GM19351 (cell line): ENCODE measurements around the gene TMEM101.
"Not testable (repeated sequence)": the region's sequence is repeated elsewhere in the genome, so short reads cannot be mapped to it uniquely, and the experiment has no call there.

Experiments
- ATAC-seq: cut with Tn5 transposase; IDR thresholded peaks from one replicate; pipeline ENCODE4 v1.9.1; 2021; ENCODE audit warnings: mild to moderate bottlenecking, moderate library complexity; ENCODE audit not compliant: unreplicated experiment

Gene TMEM101

DNA sequence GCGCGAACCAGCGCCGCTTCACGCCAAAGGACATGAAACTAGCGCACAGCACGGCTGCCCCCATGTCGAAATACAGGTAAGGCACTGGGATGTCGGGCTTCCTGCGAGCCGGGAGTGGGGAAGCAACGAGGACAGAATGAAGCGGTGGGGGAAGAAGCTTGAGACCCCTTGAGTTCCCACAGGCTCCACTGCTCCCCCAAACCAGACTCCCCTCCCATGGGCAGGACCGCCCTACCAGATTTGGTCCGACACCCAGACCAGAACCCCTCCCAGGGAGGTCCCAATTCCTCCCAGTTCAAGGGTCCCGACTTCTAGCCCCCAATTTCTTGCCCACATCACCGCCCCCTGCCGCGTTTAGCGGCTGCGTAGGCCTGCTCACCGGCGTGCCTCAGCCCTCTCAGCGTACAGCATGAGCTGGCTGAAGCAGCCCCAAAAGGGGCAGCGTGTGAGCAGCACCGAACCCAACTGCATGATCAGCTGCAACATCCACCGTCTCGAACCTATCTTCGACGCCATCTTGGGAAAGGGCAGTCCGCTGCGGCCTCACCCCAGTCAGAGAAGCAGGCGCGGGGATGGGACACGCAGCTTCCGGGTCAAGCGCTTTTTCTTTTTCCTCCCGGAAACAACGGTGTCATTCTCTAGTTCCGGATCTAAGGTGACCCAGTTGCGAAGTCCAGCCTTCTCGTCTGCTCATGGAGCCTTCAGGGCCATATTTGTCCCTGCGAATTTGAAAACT lies at the start of gene TMEM101:
TMEM101 (minus strand) TSS at position 527 of the 736 bp plus-strand sequence; CDS start at position 516, 11 bp downstream.
- ATAC-seq, result peak; percentile 79

DNA sequence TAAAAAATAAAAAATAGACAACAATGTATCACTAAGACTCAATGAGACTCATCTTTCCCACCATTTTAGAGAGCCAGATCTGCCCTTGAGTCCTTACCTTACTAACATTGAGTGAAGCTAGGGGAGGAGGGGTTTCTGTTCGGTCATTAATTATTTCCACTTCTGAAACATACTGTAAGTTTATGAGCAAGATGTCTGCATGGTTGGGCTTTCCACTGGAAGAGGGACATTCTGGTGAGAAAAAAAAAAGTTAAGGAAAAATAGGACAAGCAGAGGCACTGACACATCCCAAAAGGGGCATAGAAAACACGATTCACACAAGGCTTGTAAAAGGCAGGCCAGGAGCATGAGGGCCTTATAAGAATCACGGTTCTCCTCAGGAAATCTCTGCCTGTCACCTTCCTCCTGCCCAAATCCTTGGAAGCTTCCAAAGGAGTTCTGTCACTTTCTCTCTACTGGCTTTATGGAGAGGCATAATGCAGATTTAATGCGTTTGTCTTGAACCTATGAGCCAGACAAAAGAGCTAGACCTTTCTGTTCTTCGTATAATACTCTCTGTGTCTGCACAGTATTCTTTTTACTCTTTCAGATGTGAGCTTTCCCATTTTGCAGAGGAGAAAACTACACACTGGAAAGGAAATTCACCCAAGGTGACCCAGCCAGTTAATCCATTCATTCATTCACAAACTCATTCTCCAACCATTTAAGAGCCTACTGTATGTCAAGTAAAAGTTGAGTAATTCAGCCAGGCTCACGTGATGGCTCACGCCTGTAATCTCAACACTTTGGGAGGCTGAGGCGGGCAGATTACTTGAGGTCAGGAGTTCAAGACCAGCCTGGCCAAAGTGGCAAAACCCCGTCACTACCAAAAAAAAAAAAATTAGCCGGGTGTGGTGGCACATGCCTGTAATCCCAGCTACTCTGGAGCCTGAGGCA lies 49.2 kb upstream of the TMEM101 start:
- ATAC-seq, result no peak

DNA sequence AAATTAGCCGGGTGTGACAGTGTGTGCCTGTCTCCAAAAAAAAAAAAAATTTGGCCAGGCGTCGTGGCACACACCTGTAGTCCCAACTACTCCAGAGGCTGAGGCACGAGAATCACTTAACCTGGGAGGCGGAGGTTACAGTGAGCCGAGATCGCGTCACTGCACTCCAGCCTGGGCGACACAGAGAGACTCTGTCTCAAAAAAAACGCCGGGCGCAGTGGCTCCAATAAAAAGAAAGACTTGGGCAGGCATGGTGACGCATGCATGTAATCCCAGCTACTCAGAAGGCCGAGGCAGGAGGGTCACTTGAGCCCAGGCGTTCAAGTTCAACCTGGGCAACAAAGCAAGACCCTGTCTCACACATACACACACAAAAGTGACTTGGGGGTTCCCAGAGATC lies 48.1 kb upstream of the TMEM101 start:
- no peak for ATAC-seq

DNA sequence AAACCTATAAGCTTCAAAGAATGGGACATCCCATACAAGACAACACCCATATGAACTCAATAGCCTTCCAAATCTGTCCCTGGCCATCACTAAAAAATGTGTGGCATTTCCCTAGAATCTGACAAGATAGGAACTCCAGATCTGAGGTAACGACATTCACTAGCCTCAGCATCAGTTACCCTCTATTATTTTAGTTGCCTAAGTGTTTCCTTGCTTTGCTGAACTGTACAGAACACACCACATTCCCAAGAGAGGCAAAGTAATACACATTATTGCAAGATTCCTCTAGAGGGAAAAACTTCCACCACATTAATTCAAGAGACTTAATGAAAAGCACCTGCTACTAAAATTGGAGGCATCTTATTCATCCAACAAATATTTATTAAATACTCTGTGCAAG lies 46.7 kb upstream of the TMEM101 start:
- no peak for ATAC-seq

DNA sequence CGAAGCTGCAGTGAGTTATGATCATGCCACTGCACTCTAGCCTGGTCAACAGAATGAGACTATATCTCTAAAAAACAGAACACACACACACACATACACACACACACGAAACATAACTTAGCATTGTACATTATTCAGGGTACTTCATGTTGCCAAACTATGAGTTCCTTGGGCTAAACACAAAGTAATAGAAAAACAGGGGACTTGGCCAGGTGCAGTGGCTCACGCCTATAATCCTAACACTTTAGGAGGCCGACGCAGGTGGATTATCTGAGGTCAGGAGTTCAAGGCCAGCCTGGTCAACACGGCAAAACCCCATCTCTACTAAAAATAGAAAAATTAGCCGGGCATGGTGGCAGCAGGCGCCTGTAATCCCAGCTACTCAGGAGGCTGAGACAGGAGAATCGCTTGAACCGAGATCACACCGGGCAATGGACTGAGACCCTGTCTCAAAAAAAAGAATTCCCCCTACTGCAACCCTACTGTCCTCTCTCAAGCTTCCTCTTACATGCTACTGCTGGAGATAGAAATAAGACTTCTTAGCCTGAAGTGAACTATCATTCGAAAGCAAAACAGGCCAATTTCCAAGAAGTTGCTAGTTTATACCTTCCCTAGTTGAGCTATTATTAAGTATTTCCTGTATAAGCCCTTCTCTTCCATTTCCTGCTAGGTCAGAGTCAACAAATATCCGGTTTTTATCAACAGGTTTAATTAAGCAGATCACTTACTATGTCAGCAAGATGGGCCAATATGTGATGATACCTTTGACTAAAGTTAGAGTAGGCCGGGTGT lies 44.5 kb upstream of the TMEM101 start:
- no peak for ATAC-seq

DNA sequence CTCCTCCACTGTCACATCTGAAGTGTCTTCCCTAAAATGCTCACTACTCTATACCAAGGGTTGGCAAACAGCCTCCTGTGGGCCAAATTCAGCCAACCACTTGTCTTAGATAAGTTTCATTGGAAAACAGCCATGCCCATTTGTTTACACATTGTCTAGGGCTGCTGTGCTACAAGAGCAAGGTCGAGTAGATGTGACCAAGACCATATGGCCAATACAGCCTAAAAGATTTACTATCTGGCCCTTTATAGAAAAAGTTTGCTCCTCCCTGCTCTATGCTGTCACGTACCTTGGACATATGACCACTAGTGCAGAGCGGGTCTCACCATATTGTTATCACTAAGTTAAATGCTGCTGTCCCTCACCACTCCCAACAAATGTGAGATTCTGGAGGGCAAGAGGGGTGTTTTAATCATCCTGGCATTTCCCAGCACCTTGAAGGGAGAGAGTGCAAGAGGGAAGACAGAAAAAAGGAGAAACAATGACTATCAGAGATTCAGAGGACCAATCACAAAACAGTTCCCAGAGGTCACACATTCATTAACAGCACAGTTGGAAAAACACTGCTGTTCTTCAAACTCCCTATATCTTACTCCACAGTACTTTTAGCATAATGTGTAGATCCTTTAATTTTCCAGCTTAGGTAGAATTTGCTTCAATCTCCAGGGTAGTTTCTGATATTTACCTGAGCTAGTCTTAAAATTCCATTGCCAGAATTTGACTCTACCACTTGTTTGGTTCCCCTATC lies 38.5 kb upstream of the TMEM101 start:
- ATAC-seq, result no peak

DNA sequence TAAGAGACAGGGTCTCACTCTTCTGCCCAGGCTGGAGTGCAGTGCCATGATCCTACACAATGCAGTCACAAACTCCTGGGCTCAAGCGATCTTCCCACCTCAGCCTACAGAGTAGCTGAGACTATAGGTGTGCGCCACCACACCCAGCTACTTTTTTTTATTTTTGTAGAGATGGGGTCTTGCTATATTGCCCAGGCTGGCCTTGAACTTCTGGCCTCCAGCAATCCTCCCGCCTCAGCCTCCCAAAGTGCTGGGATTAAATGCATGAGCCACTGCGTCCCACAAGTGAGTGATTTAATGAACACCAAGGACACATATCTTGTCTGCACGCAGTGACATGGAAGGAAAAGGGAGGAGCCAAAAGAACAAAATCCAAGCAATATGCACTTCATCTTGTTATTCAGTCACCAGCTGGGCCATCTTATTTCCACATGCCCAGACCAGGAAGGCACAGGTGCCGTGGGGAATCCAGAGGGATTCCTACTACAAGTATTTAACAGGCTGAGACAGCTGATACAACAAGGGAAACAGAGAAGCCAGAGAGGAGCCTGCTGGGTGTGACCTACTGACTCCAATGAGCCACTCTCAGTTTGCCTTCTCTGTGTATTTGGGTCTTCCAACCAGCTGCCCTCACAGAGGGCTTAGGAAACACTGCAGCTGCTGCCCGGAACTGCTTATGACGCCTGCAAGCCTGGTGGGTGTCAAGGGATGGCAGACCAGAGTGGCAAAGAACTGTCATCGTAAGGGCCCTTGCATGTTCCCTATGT lies 34.7 kb upstream of the TMEM101 start:
- ATAC-seq, result no peak

DNA sequence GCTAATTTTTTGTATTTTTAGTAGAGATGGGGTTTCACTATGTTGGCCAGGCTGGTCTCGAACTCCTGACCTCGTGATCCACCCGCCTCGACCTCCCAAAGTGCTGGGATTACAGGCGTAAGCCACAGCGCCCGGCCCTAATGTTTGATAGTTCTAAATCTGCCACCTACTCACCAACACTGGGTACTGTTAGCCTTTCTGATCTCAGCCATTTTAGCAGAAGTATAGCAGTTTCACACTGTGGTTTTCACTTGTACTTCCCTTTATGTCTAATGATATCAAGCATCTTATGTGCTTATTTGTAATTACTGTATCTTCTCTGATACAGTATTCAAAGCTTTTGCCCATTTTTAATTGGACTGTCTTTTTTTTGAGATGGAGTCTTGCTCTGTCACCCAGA lies 32.1 kb upstream of the TMEM101 start:
- ATAC-seq, result not testable (repeated sequence)

DNA sequence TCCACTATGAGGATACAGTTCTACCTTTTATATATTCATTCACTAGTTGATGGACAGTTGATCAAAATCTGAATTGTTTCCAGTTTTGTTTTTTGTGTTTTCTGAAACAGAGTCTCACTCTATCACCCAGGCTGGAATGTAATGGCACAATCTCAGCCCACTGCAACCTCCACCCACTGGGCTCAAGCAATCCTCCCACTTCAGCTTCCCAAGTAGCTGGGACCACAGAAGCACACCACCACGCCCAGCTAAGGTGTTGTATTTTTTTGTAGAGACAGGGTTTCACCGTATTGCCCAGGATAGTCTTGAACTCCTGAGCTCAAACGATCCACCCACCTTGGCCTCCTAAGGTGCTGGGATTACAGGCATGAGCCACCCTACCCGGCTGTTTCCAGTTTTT lies 30.7 kb upstream of the TMEM101 start:
- ATAC-seq, result no peak

DNA sequence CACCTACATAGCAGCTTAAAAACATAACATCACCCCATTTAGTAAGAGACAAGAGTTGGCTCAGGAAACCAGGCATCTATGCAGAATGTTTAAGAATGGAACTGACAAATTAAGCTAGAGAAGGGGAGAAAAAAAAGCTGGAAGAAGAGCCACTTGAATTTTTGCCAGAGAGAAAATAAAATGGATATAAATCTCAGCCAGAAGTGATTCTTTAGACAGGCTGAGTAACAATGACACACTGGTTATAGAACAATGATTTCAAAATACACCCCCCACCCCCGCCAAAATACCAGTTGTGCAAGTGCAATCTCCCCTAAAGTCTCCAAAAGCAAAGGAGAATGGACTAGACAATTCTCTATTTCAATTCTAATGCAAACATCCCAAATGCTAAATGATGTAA lies 29.3 kb upstream of the TMEM101 start:
- ATAC-seq, result no peak

DNA sequence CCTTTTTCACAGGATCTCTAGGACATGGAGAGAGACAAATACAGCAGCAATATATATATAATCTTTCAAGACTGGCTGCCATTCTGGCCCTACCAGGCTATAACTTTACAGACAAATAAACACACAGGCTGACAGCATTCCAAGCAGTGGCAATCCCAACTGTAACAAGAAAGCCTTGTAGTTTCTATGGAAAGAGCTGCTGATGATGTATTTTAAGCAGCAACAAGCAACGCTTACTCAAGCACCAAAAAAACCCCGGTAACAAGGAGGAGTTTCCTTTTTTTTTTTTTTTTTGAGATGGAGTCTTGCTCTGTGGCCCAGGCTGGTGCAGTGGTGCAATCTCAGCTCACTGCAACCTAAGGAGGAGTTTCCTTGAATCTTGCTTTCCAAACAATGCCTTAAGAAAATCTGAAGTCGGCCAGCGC lies 28.5 kb upstream of the TMEM101 start:
- ATAC-seq, result no peak

DNA sequence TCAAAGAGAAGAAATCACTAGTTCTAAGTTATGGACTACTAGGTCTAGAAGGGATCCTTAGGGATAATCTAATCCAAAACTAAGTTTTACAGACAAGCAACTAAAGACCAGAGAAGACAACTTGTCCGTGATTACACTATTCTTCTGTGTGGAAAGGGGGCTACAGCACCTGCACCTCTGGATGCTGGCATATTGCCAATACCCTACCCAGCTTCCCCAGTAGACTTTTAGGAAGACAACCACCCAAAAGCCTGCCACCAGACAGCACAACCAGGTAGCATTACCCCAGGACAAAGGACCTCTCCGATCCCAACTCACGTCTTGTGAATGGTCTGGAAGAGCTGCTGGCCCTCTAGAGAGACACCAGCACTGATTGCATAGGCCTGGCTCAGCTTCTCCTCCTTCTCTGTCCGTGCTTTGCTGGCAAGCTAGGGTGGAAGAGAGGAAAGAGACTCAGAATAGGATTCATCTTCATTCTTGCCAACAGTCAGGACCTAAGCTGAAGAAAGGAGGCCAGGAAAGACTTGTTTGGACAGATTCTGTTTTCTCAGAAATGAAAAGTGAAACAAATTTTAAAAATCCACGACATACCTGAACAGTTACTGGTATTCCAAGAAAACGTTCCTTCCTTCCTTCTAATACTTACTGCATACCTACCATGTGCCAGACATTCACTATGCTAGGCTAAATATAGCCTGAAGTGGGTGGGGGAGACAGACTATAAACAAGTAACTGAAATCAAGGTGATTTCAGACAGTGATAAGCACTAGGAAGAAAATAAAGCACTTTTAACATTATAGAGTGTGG lies 25.3 kb upstream of the TMEM101 start:
- ATAC-seq, result no peak

DNA sequence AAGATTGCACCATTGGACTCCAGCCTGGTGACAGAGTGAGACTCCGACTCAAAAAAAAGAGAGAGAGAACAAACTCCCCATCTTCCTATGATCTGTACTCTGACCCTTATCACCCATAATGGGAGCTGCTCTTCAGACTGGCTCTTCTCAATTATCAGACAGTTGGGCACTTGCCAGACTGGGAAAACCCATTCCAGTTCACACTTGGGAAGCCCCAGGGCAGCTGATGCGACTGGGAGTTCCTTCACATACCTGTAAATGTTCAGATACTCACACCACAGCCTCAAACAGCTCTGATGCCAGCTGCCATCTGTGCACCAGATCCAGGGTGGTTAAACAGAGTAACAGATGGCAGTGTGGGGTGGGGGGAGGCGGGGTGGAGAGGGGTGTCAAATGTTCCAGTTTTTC lies 23.8 kb upstream of the TMEM101 start:
- ATAC-seq, result no peak

DNA sequence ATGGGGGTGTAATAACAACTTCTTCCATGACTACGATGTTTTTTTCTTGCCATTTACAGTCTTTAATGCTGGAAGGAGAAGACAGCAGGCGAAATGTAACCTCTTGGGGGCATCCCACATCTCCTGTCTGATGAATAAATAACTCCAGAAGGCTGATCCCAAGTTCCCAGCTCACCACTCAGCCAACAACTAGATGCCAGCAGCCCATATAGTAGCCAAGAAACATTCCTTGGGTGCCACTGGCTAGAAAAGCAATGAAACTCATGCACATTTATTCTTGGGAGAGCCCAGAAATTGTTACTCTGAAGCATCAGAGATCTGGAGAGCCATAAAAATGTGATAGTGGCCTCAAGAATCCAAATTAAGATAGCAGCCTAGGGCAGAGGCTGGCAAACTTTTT lies 22.7 kb upstream of the TMEM101 start:
- no peak for ATAC-seq

- not testable (repeated sequence) for ATAC-seq
Measured at GRCh38 chr17:44034688-44035087, 19.9 kb upstream of the TMEM101 start.

DNA sequence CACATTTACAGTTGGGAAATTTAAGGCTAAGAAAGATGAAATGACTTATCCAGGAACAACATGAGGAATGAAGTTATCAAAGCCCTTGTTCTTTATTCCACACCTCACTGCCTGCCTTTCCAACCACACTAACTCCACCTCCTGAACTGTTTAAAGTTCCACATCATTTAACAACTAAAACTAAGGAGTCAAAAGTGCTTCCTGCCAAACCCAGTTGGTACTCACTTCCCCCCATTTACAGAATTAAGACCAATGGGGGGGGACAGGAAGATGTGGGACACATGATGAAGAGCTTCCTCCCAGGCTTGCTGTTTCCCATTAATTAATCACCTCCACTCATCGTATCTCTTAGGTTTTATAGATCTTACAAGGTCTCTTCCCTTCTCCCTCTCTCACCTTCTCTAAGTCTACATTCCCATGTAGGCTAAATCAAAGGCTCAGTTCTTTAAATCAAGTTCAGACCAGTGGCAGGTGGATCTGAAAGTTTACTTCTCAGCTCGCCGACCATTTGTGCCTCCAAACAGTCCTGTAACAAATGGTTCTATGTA lies 19.2 kb upstream of the TMEM101 start:
- ATAC-seq, result no peak

DNA sequence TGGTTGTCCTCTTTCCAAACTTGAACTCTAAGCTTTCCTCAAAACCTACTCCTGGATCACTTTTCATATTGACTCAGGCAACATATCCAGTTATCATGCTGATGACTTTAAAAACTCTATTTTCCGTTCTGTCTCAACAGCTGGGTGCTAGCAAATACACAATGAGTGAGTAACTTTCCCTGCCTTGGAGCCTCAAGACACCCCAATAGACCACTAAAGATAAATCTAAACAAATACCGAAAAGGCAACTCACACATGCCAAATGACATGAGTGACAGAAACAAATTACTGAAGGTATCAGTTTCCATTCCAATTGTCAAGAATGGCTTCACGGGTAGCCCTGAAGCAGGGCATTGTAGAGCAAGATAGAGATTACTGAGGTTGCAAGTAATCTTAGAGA lies 15.7 kb upstream of the TMEM101 start:
- no peak for ATAC-seq

DNA sequence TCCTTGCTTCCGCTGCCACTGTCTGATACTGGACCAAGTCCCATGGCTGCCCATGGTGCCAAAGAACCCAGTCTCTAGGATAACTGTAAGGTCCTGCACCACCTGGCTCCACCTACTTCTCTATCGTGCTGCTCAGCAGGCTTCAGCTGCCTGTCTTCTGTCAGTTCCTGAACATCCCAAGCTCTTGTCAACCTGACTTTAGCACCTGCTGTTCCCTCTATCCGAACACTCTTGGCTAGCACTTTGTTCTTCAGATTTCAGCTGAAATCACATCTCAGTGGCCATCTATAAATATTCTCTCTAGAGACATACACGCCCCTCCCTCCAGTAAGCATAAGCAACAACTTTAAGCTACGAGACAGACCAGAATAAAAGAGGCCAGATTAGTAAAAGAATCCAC lies 15.0 kb upstream of the TMEM101 start:
- no peak for ATAC-seq

DNA sequence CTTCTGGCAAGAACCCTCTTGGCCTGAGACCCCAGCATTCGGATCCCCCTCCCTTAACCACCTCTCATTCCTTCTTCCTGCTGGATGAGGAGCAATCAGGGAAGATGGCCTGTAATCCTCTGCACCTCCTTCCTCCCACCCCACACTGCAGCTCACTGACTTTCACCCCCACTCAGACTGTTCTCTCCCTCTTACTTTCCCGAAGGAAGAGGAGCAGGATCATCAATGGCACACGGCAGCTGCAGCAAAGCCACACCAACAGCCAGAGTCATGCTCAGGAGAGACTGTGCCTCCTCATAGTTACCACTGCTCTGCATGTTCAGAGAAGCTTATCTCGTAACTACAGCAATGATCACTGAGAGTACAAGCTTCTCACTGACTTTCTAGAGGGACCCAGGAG lies 10.1 kb upstream of the TMEM101 start:
- ATAC-seq, result no peak
